WTC11 (cell line): ENCODE measurements around the gene GANAB. TPM values are rescaled to one million over a fixed set of nuclear protein-coding genes. Genes with fewer than 3 reads are reported as not detected.
A peak's percentile ranks its signal among the peaks of the same experiment; 100 is the strongest.

Source experiments
- AR ChIP-seq: fragments of 250-450 bp; sonication (Bioruptor Pico); IDR thresholded peaks from 2 replicates; pipeline ENCODE4 v1.9.0; 2021; ENCODE audit warnings: mild to moderate bottlenecking
- CDX4 ChIP-seq: fragments of 250-450 bp; sonication (Bioruptor Pico); IDR thresholded peaks from 2 replicates; pipeline ENCODE4 v1.9.0; 2021; ENCODE audit warnings: moderate library complexity, mild to moderate bottlenecking, inconsistent platforms, borderline replicate concordance
- E2F5 ChIP-seq: sonication (generic); formaldehyde crosslinking; IDR thresholded peaks from 2 replicates; pipeline ENCODE4 v1.8.1; 2022; ENCODE audit warnings: mild to moderate bottlenecking, moderate library complexity, missing genetic modification reagents
- FOXK1 ChIP-seq: sonication (generic); formaldehyde crosslinking; IDR thresholded peaks from 2 replicates; pipeline ENCODE4 v1.8.0; 2022; ENCODE audit warnings: mild to moderate bottlenecking, moderate library complexity, missing genetic modification reagents
- FOXP1 ChIP-seq: sonication (generic); formaldehyde crosslinking; IDR thresholded peaks from 2 replicates; pipeline ENCODE4 v1.8.0; 2022; ENCODE audit warnings: missing genetic modification reagents, mild to moderate bottlenecking, moderate library complexity, borderline replicate concordance
- HMGA2 ChIP-seq: fragments of 250-450 bp; sonication (Bioruptor Pico); IDR thresholded peaks from 2 replicates; pipeline ENCODE4 v1.4.0; 2021; ENCODE audit warnings: mild to moderate bottlenecking, moderate library complexity
- IRF1 ChIP-seq: sonication (generic); formaldehyde crosslinking; IDR thresholded peaks from 2 replicates; pipeline ENCODE4 v1.8.0; 2023; ENCODE audit warnings: missing genetic modification reagents
- KAT7 ChIP-seq: sonication (generic); formaldehyde crosslinking; IDR thresholded peaks from 2 replicates; pipeline ENCODE4 v1.8.1; 2023; ENCODE audit warnings: missing genetic modification reagents, mild to moderate bottlenecking, borderline replicate concordance
- PRRX2 ChIP-seq: fragments of 250-450 bp; sonication (Bioruptor Pico); IDR thresholded peaks from 2 replicates; pipeline ENCODE4 v1.8.0; 2021; ENCODE audit warnings: mild to moderate bottlenecking
- SMAD3 ChIP-seq: sonication (generic); formaldehyde crosslinking; IDR thresholded peaks from 2 replicates; pipeline ENCODE4 v1.8.0; 2022; ENCODE audit warnings: missing genetic modification reagents, mild to moderate bottlenecking, borderline replicate concordance
- SOX15 ChIP-seq: fragments of 250-450 bp; sonication (Bioruptor Pico); IDR thresholded peaks from 2 replicates; pipeline ENCODE4 v1.9.0; 2021; ENCODE audit warnings: mild to moderate bottlenecking
- STAT6 ChIP-seq: sonication (generic); formaldehyde crosslinking; conservative IDR thresholded peaks from 2 replicates; pipeline ENCODE4 v1.8.1; 2023; ENCODE audit warnings: mild to moderate bottlenecking, low read depth, missing genetic modification reagents, moderate library complexity
- TCF7 ChIP-seq: sonication (generic); formaldehyde crosslinking; IDR thresholded peaks from 2 replicates; pipeline ENCODE4 v1.8.0; 2022; ENCODE audit warnings: mild to moderate bottlenecking, low read depth, missing genetic modification reagents, moderate library complexity
- USF1 ChIP-seq: sonication (generic); formaldehyde crosslinking; IDR thresholded peaks from 2 replicates; pipeline ENCODE4 v1.8.0; 2022; ENCODE audit warnings: mild to moderate bottlenecking, missing genetic modification reagents
- ZMAT4 ChIP-seq: fragments of 250-450 bp; sonication (Bioruptor Pico); IDR thresholded peaks from 2 replicates; pipeline ENCODE4 v1.9.0; 2021; ENCODE audit warnings: mild to moderate bottlenecking
- ZNF232 ChIP-seq: sonication (generic); formaldehyde crosslinking; IDR thresholded peaks from 2 replicates; pipeline ENCODE4 v1.8.0; 2022; ENCODE audit warnings: mild to moderate bottlenecking, missing genetic modification reagents
- ZNF263 ChIP-seq: sonication (generic); formaldehyde crosslinking; IDR thresholded peaks from 2 replicates; pipeline ENCODE4 v1.8.1; 2022; ENCODE audit warnings: low read depth, mild to moderate bottlenecking, moderate library complexity, missing genetic modification reagents
- ZNF317 ChIP-seq: sonication (generic); formaldehyde crosslinking; IDR thresholded peaks from 2 replicates; pipeline ENCODE4 v1.8.1; 2023; ENCODE audit warnings: low read depth, mild to moderate bottlenecking, moderate library complexity, missing genetic modification reagents, borderline replicate concordance
- ZNF416 ChIP-seq: fragments of 250-450 bp; sonication (Bioruptor Pico); IDR thresholded peaks from 2 replicates; pipeline ENCODE4 v1.9.0; 2021; ENCODE audit warnings: mild to moderate bottlenecking, inconsistent platforms
- ZNF532 ChIP-seq: fragments of 250-450 bp; sonication (Bioruptor Pico); IDR thresholded peaks from 2 replicates; pipeline ENCODE4 v1.9.0; 2021; ENCODE audit warnings: mild to moderate bottlenecking, borderline replicate concordance
- ZSCAN18 ChIP-seq: fragments of 250-450 bp; sonication (Bioruptor Pico); IDR thresholded peaks from 2 replicates; pipeline ENCODE4 v2.1.2; 2022; ENCODE audit warnings: mild to moderate bottlenecking, moderate library complexity
- total RNA-seq: library from RNA; stranded (reverse); gene quantifications from 3 replicates; pipeline ENCODE4 v1.2.3, GENCODE V29; 2021

Gene GANAB
- total RNA-seq, 1 experiment from 2014 or later: 327 TPM

- TF ChIP-seq STAT6 (no peak), ZNF317 (CRISPR knock-in tag) (peak; percentile 63; the same call in 1 of the 2 replicates), ZNF232 (CRISPR knock-in tag) (no peak), PRRX2 (CRISPR knock-in tag) (no peak), ZMAT4 (CRISPR knock-in tag) (no peak), CDX4 (CRISPR knock-in tag) (no peak), SOX15 (CRISPR knock-in tag) (no peak), AR (CRISPR knock-in tag) (no peak), FOXP1 (CRISPR knock-in tag) (no peak; the same call in 1 of the 2 replicates), IRF1 (CRISPR knock-in tag) (no peak), FOXK1 (CRISPR knock-in tag) (peak; percentile 84), E2F5 (peak; percentile 93), ZNF532 (CRISPR knock-in tag) (no peak), USF1 (CRISPR knock-in tag) (peak; percentile 80), KAT7 (CRISPR knock-in tag) (no peak), ZSCAN18 (no peak), ZNF416 (no peak), ZNF263 (no peak), SMAD3 (CRISPR knock-in tag) (peak; percentile 69; the same call in 1 of the 2 replicates), TCF7 (CRISPR knock-in tag) (no peak), HMGA2 (CRISPR knock-in tag) (no peak)
Measured at GRCh38 chr11:62621567-62622470, 24.6 kb downstream of the GANAB start, which contains the start of gene B3GAT3 (continued).
